Cardiac fibroblast (primary cell): Measurements from ENCODE around the gene BOC.

Experiments
- DNase-seq, 2 donors: peaks; one replicate each; pipeline versions ENCODE4 v3.0.0 to v3.0.0-alpha.2; 2010; ENCODE audit warnings: low read depth in 2 of 2
- H3K4me3 ChIP-seq, 2 donors: replicated peaks in 1 of 2; 1 replicate in 1 of 2; 2 replicates in 1 of 2; pipeline ENCODE4 v1.5.1; 2011; ENCODE audit warnings: low read depth in 2 of 2, low read length in 2 of 2, mild to moderate bottlenecking in 2 of 2, moderate library complexity in 1 of 2
- CTCF ChIP-seq: IDR thresholded peaks from one replicate; pipeline ENCODE4 v1.5.1; 2011; ENCODE audit warnings: low read depth, mild to moderate bottlenecking, low read length, inconsistent platforms

The BOC gene

GRCh38 chr3:113186566-113186965 lies 24.8 kb upstream of the BOC start:
- no peak for DNase-seq
- H3K4me3 ChIP-seq: no peak overlapping the region
- no peak for TF ChIP-seq CTCF

- peak in 1 of 2 donors; percentile 30 for DNase-seq
- no peak for TF ChIP-seq CTCF
- no peak overlapping the region for H3K4me3 ChIP-seq
Observed at GRCh38 chr3:113193288-113193687, 18.1 kb upstream of the BOC start.

GRCh38 chr3:113193719-113194118 lies 17.6 kb upstream of the BOC start:
- TF ChIP-seq CTCF: no peak

GRCh38 chr3:113194823-113195401 lies 16.4 kb upstream of the BOC start:
- TF ChIP-seq CTCF: no peak
- peak in 1 of 2 donors; percentile 17 for DNase-seq

More at GRCh38 chr3:113193719-113194118, 17.6 kb upstream of the BOC start:
- DNase-seq: no peak
- no peak overlapping the region for H3K4me3 ChIP-seq

GRCh38 chr3:113200351-113200750 lies 11.0 kb upstream of the BOC start:
- H3K4me3 ChIP-seq: no peak overlapping the region
- DNase-seq: no peak
- TF ChIP-seq CTCF: no peak

More at GRCh38 chr3:113194823-113195401, 16.4 kb upstream of the BOC start:
- H3K4me3 ChIP-seq: no peak overlapping the region

- DNase-seq: no peak
- no peak for TF ChIP-seq CTCF
- no peak overlapping the region for H3K4me3 ChIP-seq
Observed at GRCh38 chr3:113200946-113201345, 10.4 kb upstream of the BOC start.

- TF ChIP-seq CTCF: no peak
- H3K4me3 ChIP-seq: no peak overlapping the region
- DNase-seq: no peak
Observed at GRCh38 chr3:113204371-113204770, 7.0 kb upstream of the BOC start.
